GM10266 (cell line): ENCODE results near the gene TEAD1.

Source experiments
- DNase-seq: peaks from one replicate; pipeline ENCODE4 v3.0.0; 2012; ENCODE audit errors: extremely low spot score
- TF ChIP-seq, protein P1 (sequence below): IDR thresholded peaks from 2 replicates; pipeline ENCODE4 v1.5.1; 2012; ENCODE audit warnings: mild to moderate bottlenecking, low read depth; ENCODE audit not compliant: control insufficient read depth, insufficient read depth; ENCODE audit errors: missing control alignments

TEAD1 gene

GRCh38 chr11:12762696-12763324 is 88.6 kb downstream of the TEAD1 start:
- TF ChIP-seq, protein P1, sequence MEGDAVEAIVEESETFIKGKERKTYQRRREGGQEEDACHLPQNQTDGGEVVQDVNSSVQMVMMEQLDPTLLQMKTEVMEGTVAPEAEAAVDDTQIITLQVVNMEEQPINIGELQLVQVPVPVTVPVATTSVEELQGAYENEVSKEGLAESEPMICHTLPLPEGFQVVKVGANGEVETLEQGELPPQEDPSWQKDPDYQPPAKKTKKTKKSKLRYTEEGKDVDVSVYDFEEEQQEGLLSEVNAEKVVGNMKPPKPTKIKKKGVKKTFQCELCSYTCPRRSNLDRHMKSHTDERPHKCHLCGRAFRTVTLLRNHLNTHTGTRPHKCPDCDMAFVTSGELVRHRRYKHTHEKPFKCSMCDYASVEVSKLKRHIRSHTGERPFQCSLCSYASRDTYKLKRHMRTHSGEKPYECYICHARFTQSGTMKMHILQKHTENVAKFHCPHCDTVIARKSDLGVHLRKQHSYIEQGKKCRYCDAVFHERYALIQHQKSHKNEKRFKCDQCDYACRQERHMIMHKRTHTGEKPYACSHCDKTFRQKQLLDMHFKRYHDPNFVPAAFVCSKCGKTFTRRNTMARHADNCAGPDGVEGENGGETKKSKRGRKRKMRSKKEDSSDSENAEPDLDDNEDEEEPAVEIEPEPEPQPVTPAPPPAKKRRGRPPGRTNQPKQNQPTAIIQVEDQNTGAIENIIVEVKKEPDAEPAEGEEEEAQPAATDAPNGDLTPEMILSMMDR: no peak
- DNase-seq: no peak

DNA sequence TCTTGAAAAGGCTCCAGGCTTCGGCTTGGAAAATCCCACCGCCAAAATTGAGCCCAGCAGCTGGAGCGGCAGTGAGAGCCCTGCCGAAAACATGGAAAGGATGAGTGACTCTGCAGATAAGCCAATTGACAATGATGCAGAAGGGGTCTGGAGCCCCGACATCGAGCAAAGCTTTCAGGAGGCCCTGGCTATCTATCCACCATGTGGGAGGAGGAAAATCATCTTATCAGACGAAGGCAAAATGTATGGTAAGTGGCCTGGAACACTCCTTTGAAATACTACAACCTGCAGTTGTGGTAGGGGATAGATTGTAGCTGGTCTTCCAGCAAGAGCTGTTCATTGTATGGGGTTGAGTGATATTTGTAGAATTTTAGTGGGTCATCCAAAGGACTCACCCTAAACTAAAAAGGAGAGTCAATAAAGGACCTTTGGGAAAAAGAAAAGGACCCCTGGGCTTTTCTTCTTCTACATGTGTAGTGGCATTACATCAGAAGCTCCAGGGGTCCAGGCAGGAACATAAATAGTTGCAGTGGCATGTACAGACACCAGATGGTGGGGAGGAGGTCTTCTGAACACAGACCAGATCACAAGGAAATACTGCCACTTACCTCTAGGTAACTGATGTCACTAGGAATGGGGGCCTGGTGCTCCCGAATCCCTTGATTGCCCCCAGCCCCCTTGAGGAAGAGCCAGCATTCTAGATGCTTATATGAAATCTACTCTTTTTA is 90.1 kb downstream of the TEAD1 start:
- DNase-seq: no peak
- TF ChIP-seq, protein P1: no peak

- DNase-seq: no peak
- TF ChIP-seq, protein P1: no peak
These were observed 91.2 kb downstream of the TEAD1 start for GRCh38 chr11:12765428-12765827.

GRCh38 chr11:12767027-12767426 is 92.8 kb downstream of the TEAD1 start:
- no peak for DNase-seq
- TF ChIP-seq, protein P1: no peak

DNA sequence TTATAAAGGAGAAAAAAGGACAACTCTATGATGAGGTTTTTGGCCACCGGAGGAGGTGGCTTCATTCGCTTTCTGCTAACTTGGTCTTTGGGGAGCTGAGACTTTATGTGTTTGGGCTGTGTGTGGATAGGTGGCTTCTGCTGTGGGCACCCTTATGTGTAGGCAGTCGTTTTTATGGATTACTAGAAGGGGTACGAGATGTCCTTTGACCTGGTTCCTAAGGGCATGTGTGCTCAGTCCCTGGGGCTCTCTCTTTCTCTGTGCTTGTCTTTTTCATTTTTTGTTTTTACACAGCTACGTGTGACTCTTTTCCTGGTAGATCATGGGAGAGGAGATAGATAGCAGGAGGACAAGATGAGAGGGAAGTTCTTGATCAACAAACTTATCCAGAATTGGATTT is 93.4 kb downstream of the TEAD1 start:
- DNase-seq: no peak
- TF ChIP-seq, protein P1: no peak

DNA sequence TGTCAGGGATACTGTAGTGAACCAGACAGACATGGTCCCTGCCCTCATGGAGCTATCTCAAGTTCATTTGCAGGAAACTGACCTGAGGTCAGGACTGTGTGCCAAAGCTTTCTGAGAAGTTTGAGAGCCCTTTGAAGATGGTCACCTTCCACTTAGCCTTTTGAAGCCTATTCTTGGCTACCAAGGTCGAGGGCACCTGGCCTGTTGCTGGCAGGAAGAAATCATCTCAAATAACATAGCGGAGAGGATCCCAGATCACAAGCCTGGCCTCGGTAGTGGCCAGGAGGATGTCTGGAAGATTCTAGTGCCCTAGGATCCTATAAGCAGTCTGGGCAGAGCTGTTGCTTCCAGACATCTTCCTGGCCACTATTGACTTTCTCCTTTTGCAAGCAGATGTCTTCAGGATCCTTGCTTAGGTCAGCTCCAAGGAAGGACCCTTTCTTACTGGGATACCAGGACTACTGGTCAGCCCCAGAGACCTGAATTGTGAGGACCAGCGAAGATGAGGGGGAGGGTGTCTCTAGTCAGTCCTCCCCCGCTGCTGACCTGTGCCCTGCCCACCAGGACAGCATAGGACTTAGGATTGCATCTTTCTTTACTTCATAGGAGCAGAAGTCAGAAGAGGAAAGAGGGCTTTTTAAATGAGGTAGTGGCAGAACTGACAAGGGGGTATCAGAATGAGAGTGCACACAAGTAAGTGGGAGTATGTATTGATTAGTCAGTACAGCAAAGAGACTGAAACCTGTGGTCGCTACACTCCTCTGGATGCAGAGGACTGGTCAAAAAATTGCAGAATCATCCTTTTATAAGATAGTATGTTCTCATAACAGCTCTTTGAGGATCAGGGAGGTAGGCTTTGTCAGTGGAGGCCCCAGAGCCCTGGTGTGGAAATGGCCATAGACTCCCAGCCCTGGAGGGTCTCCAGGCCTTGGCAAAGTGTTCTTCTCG is 94.8 kb downstream of the TEAD1 start:
- peak; percentile 19 for DNase-seq
- TF ChIP-seq, protein P1: no peak
